GM19397 (cell line): ENCODE results near the gene PRKCH.

ENCODE experiments used
- ATAC-seq: cut with Tn5 transposase; IDR thresholded peaks from one replicate; pipeline ENCODE4 v1.9.1; 2021; ENCODE audit warnings: mild to moderate bottlenecking, moderate library complexity; ENCODE audit not compliant: unreplicated experiment

PRKCH gene

DNA sequence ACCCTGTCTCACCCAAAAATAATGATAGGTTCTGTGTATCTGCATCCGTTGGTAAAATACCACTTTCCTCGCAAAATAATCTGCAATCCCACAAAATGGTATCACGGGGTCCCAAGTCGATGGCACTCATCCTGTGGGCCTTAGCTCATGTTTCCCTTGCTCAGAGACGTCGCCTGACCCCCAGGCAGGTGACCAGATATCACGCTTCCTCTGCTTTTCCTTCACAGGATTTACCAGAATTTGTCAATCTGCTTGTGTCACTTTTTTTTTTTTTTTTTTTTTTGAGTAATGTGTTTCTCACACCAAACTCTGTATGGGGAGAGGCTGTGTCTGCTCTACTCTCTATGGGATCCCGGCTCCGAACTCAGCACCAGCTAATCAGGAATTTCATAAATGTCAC lies 162.7 kb downstream of the PRKCH start:
- no peak for ATAC-seq

DNA sequence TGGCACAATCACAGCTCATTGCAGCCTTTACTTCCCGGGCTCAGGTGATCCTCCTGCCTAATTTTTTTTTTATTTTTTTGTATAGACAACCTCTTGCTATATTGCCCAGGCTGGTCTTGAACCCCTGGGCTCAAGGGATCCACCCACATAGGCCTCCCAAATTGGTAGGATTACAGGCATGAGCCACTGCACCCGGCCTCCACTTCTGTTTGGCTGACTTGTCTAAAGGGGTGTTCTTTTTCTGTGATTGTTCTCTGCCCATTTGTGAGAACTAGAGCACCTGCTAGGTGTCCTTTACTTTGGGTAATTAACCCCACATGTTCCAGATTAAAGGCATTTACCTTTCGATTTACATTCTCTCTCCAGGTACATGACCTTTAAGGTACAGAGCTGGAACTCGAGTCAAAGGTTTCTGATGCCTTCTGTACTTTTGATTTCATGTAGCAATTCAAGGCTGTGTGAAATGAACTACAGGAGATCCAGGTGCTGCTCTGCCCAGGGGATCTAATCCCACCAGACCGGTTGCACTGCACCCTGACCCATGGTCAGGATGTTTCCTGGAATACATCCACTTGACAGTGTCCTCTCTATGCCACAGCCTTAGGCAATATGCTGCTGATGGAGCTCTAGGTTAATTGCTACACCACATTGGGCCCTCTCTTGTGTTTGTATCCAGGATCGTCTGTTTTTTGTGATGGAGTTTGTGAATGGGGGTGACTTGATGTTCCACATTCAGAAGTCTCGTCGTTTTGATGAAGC lies 163.6 kb downstream of the PRKCH start:
- ATAC-seq, result no peak

- no peak for ATAC-seq
Measured at GRCh38 chr14:61485661-61486060, 164.3 kb downstream of the PRKCH start.

GRCh38 chr14:61486930-61487495 lies 165.6 kb downstream of the PRKCH start:
- ATAC-seq, result no peak

DNA sequence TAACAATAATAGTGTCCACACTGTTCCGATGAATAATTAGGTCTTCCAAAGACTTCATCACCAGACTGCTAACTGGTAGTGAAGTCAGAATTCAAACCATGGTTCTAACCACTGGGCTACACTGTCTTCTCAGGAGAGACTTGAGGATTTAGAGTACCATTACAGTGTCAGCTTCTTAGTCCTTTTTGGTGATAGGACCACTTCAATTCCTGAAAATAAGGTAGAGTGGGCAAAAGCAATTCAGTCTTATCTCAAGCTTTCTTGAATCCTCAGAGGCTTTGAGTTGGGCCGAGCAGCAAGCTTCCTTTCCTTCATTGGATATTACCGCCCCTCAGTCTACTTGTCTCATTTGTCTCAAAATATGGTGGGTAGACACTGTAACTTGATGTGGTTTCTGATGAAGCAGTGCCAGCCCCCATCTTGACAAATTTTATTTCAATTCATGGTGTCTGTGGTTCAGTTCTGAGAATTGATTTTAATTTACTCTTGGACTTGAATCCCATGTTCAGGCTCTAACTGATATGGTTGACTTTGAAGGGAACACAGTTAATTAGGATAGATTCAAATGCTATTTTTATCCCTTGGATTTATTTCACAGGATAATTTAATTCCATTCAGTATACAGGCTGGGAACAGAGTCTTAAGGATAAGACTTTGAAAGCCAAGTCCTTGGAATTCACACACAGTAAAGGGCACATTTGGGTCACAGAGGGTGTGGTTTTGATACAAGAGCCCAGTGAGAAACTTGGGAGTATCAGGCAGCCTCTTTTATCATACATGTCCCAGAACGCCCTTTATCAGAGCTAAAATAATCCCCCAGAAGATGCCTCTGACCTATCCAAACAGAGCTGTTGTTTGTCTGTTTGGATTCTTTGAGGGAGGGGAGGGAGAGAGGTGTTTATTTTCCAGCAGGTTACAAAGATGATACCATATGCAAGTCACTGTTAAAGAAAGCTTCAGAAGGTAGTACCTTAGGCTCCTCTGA lies 167.3 kb downstream of the PRKCH start:
- no peak for ATAC-seq

DNA sequence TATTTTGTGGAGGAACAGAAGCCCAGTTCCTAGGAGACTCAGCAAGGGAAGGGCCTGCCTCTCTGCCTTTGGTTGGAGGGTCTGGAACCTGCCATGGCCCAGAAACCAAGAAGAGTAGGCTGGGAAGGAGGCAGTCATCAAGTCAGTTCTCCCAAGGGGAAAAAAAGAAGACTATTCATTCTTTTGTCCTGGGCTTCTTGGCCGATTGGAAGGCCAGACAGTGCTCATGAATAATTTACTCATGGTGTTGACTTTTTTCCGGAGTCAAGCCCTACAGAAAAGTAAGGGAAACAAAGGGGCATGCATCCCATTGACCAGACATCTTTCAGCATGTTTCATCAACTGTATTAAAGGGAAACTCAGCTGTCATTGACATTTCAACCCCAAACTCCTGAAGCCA lies 168.1 kb downstream of the PRKCH start:
- no peak for ATAC-seq

DNA sequence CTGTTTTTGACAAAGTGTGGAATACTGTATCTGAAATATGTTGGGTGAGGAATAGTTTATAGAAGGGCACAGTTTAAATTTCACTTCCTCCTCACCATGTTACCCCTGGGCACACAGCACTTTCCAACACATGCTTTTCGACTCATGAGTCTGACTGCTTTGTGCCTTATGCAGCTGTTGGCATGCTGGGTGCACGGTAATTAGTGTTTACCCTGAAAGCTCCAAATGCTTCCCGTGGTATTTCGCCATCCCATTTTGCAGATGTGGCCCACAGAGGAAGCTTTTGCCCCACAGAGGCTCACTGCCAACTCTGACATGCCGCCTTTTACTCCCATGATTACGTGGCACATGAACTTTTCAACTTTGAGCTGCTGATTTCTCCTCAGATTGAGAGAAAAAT lies 168.6 kb downstream of the PRKCH start:
- ATAC-seq, result no peak

GRCh38 chr14:61491224-61491623 lies 169.8 kb downstream of the PRKCH start:
- no peak for ATAC-seq

- ATAC-seq, result no peak
Measured at GRCh38 chr14:61491876-61492434, 170.6 kb downstream of the PRKCH start.

GRCh38 chr14:61492474-61492873 lies 171.1 kb downstream of the PRKCH start:
- ATAC-seq, result no peak

- no peak for ATAC-seq
Measured at GRCh38 chr14:61493239-61493638, 171.9 kb downstream of the PRKCH start.

- no peak for ATAC-seq
Measured at GRCh38 chr14:61494018-61494417, 172.6 kb downstream of the PRKCH start.

GRCh38 chr14:61495809-61496208 lies 174.4 kb downstream of the PRKCH start:
- ATAC-seq, result no peak

DNA sequence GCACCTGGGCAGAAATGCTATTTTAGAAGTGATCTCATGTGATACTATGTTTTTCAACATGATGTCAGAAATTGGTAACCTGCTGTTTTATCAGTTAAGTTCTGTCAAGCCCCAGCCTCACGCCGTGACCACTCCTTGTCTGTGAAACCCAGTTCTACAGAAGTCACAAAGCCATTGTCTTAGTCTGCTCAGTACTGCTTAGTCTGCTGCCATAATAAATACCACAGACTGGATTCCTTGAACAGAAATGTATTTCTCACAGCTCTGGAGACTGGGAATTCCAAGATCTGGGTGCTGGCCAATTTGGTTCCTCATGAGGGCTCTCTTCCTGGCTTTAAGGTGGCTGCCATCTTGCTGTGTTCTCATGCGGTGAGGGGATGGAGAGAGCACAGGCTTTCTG lies 176.9 kb downstream of the PRKCH start:
- no peak for ATAC-seq

- no peak for ATAC-seq
Measured at GRCh38 chr14:61498811-61499210, 177.4 kb downstream of the PRKCH start.

GRCh38 chr14:61499991-61500390 lies 178.6 kb downstream of the PRKCH start:
- no peak for ATAC-seq

GRCh38 chr14:61501714-61502458 lies 180.5 kb downstream of the PRKCH start:
- no peak for ATAC-seq

DNA sequence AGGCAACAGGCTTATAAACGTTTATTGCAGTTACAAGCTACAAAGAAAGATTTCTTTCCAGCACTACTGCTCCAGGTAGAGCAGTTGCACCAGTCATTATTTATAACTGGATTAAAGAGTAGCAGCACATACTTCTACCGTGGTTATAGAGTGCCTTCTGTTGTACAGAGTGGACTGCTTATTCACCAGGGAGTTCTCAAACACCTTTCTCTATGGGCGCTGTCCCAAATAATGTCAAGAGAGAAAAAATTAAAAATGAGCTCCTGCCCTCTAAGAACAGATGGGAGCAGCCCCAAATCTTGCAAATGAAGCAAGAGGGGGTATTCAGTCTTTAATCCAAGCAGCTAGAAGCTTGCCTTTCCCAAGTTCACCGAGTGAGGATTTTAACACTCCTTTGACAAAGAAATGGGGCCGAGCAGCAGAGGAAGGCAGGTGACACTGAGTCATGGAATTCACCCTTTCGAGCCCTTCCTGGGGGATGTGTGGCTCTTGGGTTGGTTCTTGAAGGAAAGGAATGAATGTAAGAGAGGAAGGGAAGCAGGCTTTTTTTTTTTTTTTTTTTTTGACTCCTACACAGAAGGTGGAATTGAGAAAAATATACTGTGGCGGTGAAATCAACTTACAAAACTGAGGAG lies 181.2 kb downstream of the PRKCH start:
- ATAC-seq, result no peak

DNA sequence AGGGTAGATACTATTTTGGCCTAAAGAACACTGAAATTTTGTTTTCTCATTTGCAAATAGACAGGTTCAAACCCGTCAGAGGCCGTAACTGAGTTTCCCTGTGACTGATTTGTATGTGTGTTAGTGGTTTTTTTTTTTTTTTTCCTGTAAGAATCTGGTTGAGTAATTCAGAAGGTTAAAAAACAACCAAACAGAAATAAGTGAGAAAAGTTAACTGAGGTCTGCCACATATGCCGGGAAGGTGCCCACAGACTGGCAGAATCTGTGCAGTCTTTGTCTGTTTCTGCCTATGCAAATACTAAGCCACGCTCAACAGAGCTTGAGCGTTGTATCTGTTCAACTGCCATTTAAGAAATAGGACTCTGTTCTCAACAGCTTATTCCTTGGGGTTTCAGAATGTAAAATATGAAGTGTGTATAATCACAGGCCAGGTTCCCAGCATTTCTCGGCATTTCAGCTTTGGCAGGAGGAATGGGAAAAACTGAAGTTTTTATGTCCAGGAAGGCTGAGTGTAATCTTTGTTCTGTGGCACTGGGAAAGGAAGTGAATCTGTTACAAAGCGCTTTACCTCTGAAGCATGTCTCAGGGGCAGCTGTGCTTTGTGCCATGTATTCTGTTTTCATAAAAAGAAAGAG lies 181.9 kb downstream of the PRKCH start:
- peak; percentile 89 for ATAC-seq

DNA sequence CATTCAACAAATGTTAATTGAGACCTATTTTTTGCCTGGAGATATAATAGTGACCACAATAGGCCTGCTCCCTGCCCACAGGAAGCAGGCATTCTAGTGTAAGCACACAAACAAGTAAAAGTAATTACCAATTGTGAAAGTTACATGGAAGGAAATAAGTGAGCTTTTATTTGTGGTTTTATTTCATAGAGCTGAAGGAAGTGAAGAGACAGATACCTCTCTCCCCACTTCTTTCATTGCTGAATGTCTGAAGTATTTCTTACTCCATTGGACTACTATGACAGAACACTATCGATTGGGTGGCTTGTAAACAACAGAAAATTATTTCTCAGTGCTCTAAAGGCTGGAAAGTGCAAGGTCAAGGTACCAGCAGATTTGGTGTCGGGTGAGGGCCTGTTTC lies 183.5 kb downstream of the PRKCH start:
- no peak for ATAC-seq
